Osteocyte (in vitro differentiated cells): ENCODE measurements around the gene RPL27. TPM values are rescaled to one million over a fixed set of nuclear protein-coding genes. Genes with fewer than 3 reads are reported as not detected.
"Not testable (repeated sequence)": the region's sequence is repeated elsewhere in the genome, so short reads cannot be mapped to it uniquely, and the experiment has no call there.

Source experiments
- DNase-seq: peaks from one replicate; pipeline ENCODE4 v3.0.0; 2021; ENCODE audit warnings: mixed read lengths; ENCODE audit not compliant: unreplicated experiment; ENCODE audit errors: extremely low spot score
- H3K27ac Mint-ChIP-seq: one replicate; pipeline ENCODE4 v1.8.0; 2021; ENCODE audit warnings: mild to moderate bottlenecking, mixed read lengths; ENCODE audit not compliant: unreplicated experiment
- H3K27me3 Mint-ChIP-seq: one replicate; pipeline ENCODE4 v1.8.0; 2021; ENCODE audit warnings: mixed read lengths; ENCODE audit not compliant: unreplicated experiment
- H3K36me3 Mint-ChIP-seq: one replicate; pipeline ENCODE4 v1.8.0; 2021; ENCODE audit warnings: mixed read lengths; ENCODE audit not compliant: unreplicated experiment
- H3K4me1 Mint-ChIP-seq: one replicate; pipeline ENCODE4 v1.8.0; 2021; ENCODE audit warnings: mixed read lengths; ENCODE audit not compliant: unreplicated experiment
- H3K4me3 Mint-ChIP-seq: one replicate; pipeline ENCODE4 v1.8.0; 2021; ENCODE audit warnings: mild to moderate bottlenecking, moderate library complexity, mixed read lengths; ENCODE audit not compliant: unreplicated experiment
- H3K9me3 Mint-ChIP-seq: one replicate; pipeline ENCODE4 v1.8.0; 2021; ENCODE audit warnings: mixed read lengths; ENCODE audit not compliant: unreplicated experiment
- total RNA-seq: library from RNA; stranded (reverse); gene quantifications from 2 replicates; pipeline ENCODE4 v1.2.1, GENCODE V29; 2021
- TF ChIP-seq, protein P1 (sequence below): fragments of 200-600 bp; sonication (generic); IDR thresholded peaks from 2 replicates; pipeline ENCODE4 v1.5.0; 2021; ENCODE audit warnings: antibody characterized with exemption, mild to moderate bottlenecking, moderate library complexity

Gene RPL27
- total RNA-seq, 1 donor from 2014 or later = 1,010 TPM

DNA sequence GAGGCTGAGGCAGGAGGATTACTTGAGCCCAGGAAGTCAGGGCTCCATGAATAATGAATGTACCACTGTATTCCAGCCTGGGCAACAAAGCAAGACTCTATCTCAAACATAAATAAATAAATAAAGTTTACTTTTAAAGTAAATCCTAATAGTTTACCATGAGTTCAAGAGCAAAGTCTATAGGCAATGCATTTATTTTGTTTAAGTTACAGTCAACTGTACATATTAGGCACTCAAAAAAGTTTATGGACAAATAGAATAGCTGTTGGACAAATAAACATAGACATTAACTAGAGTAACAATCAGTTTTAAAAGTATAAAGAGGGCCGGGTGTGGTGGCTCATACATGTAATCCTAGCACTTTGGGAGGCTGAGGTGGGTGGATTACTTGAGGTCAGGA, 30.3 kb upstream of the RPL27 start:
- peaks cover 12% of the 10 kb centered on the region for H3K4me1 Mint-ChIP-seq

DNA sequence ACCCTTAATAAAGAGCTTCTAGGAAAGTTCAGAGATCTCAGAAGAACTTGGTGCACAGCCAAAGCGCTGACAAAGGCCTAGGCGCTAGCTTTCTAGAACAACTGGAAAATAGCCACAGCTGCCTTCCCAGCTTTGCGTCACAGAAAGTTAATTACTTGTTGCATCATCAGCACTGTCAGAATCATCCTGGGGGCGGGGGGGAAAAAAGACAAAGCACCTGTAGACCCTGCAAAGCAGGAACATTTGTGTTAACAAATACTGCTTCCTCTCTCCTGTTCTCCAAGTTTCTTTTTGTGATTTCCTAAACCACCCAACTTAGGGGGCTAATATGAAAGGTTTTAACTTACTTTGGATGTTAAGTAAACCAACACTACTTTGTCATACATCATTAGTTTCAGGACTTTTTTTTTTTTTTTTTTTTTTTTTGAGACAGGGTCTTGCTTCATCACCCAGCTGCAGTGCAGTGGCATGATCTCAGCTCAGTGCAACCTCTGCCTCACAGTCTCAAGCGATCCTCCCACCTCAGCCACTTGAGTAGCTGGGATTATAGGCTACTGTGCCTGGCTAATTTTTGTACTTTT, 29.1 kb upstream of the RPL27 start:
- TF ChIP-seq, protein P1, sequence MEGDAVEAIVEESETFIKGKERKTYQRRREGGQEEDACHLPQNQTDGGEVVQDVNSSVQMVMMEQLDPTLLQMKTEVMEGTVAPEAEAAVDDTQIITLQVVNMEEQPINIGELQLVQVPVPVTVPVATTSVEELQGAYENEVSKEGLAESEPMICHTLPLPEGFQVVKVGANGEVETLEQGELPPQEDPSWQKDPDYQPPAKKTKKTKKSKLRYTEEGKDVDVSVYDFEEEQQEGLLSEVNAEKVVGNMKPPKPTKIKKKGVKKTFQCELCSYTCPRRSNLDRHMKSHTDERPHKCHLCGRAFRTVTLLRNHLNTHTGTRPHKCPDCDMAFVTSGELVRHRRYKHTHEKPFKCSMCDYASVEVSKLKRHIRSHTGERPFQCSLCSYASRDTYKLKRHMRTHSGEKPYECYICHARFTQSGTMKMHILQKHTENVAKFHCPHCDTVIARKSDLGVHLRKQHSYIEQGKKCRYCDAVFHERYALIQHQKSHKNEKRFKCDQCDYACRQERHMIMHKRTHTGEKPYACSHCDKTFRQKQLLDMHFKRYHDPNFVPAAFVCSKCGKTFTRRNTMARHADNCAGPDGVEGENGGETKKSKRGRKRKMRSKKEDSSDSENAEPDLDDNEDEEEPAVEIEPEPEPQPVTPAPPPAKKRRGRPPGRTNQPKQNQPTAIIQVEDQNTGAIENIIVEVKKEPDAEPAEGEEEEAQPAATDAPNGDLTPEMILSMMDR = no peak
- peaks cover 7% of the 10 kb centered on the region for H3K4me1 Mint-ChIP-seq
- no peaks in the 10 kb centered on the region for H3K9me3 Mint-ChIP-seq
- H3K27ac Mint-ChIP-seq = no peak overlapping the region
- H3K4me3 Mint-ChIP-seq = no peak overlapping the region
- H3K36me3 Mint-ChIP-seq = no peaks in the 10 kb centered on the region
- no peak for DNase-seq
- H3K27me3 Mint-ChIP-seq = no peaks in the 10 kb centered on the region

More for the DNA sequence above, 30.3 kb upstream of the RPL27 start:
- Mint-ChIP-seq H3K27ac (no peak overlapping the region), H3K27me3 (no peaks in the 10 kb centered on the region), H3K36me3 (no peaks in the 10 kb centered on the region), H3K4me3 (no peak overlapping the region), H3K9me3 (no peaks in the 10 kb centered on the region)
- TF ChIP-seq, protein P1 = no peak
- no peak for DNase-seq

- Mint-ChIP-seq H3K9me3 (no peaks in the 10 kb centered on the region), H3K27ac (no peak overlapping the region), H3K36me3 (no peaks in the 10 kb centered on the region), H3K4me3 (no peak overlapping the region), H3K4me1 (peaks cover 3% of the 10 kb centered on the region), H3K27me3 (no peaks in the 10 kb centered on the region)
- TF ChIP-seq, protein P1 = no peak
- DNase-seq = no peak
Measured at GRCh38 chr17:42971589-42971988, 26.6 kb upstream of the RPL27 start.

DNA sequence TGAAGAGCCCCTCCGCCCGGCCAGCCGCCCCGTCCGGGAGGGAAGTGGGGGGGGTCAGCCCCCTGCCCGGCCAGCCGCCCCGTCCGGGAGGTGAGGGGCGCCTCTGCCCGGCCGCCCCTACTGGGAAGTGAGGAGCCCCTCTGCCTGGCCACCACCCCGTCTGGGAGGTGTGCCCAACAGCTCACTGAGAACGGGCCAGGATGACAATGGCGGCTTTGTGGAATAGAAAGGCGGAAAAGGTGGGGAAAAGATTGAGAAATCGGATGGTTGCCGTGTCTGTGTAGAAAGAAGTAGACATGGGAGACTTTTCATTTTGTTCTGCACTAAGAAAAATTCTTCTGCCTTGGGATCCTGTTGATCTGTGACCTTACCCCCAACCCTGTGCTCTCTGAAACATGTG, 24.9 kb upstream of the RPL27 start:
- not testable (repeated sequence) for H3K36me3 Mint-ChIP-seq, H3K4me1 Mint-ChIP-seq, DNase-seq, H3K27me3 Mint-ChIP-seq, H3K9me3 Mint-ChIP-seq, H3K4me3 Mint-ChIP-seq, H3K27ac Mint-ChIP-seq

DNA sequence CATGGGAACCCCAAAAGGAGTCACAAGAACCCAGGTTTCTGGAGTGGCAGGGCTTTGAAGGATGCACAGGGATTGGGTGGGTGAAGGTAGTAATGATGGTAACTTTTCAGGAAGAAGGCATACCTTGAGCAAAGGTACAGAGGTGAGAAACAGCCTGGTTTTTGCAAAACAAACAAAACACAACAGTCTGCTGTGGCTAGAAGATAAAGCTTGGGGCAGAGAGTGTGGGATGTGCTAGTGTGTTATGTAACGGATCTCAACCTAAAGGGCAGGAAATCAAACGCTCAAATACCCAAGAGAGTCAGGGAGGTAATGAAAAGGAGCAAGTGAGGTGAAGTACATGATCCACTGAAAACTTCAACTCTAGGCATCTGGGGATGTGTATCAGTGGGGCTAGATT, 23.0 kb upstream of the RPL27 start:
- DNase-seq = no peak
- Mint-ChIP-seq H3K27ac (no peak overlapping the region), H3K4me3 (no peak overlapping the region), H3K36me3 (no peaks in the 10 kb centered on the region), H3K9me3 (no peaks in the 10 kb centered on the region), H3K27me3 (no peaks in the 10 kb centered on the region), H3K4me1 (peaks cover 16% of the 10 kb centered on the region)
- TF ChIP-seq, protein P1 = no peak

DNA sequence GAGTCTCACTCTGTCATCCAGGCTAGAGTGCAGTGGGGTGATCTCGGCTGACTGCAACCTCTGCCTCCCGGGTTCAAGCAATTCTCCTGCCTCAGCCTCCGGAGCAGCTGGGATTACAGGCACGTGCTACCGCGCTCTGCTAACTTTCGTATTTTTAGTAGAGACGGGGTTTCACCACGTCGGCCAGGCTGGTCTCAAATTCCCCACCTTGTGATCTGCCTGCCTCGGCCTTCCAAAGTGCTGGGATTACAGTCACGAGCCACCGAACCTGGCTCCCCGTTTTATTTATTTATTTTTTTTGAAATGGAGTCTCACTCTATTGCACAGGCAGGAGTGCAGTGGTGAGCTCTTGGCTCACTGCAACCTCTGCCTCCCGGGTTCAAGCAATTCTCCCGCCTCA, 22.5 kb upstream of the RPL27 start:
- not testable (repeated sequence) for H3K27me3 Mint-ChIP-seq, H3K4me3 Mint-ChIP-seq, H3K27ac Mint-ChIP-seq, DNase-seq, H3K9me3 Mint-ChIP-seq, H3K36me3 Mint-ChIP-seq
- H3K4me1 Mint-ChIP-seq = peaks cover 18% of the 10 kb centered on the region
